Activated T-cell treated with anti-CD3 and anti-CD28 coated beads for 24 hours (primary cell): Measurements from ENCODE around the gene TRRAP.
"Not testable (repeated sequence)": the region's sequence is repeated elsewhere in the genome, so short reads cannot be mapped to it uniquely, and the experiment has no call there.

Experiments used
- DNase-seq: peaks from one replicate; pipeline ENCODE4 v3.0.0-alpha.2; 2020; ENCODE audit warnings: low read depth

TRRAP gene

DNA sequence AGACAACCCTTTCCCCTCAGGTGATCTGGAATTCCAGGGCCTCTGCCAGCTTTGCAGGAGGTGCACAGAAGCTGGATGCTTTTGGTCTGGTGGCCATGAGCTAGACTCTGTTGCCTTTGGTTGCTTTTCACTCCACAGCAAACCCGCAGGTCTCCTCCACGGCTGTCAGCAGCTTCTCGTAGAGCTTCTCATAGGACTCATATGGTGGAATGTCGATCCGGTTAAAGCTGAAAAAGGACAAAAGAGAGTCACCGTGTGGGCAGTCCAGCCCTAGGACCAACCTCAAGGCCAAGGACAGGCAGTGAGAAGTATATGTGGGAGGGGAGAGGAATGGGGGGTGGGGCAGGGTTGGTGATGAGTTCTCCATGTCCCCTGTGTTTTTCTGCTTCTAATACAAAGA lies 152.1 kb downstream of the TRRAP start:
- DNase-seq = no peak

GRCh38 chr7:99030951-99031350 lies 152.6 kb downstream of the TRRAP start:
- DNase-seq = no peak

DNA sequence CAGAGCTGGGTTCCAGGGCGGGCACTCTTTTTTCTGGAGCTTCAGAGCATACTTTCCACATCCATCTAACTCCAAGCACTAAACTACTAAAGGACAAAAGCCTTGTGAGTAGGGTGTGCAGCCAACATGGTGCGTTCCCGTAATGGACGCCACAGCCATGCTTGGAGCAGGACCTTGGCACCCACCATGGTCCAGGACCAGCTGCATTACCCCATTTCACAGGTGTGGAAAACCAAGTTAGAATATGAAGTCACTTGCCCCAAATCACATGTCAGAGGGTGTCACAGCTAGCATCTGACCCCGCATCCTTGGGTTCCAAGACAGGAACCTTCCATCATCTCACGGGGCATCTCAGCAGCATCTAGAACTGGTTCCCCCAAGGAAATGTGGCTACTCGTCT lies 153.2 kb downstream of the TRRAP start:
- DNase-seq = no peak

GRCh38 chr7:99032928-99033327 lies 154.6 kb downstream of the TRRAP start:
- no peak for DNase-seq

GRCh38 chr7:99033765-99034164 lies 155.4 kb downstream of the TRRAP start:
- DNase-seq = no peak

GRCh38 chr7:99034932-99035722 lies 156.8 kb downstream of the TRRAP start:
- DNase-seq = no peak

DNA sequence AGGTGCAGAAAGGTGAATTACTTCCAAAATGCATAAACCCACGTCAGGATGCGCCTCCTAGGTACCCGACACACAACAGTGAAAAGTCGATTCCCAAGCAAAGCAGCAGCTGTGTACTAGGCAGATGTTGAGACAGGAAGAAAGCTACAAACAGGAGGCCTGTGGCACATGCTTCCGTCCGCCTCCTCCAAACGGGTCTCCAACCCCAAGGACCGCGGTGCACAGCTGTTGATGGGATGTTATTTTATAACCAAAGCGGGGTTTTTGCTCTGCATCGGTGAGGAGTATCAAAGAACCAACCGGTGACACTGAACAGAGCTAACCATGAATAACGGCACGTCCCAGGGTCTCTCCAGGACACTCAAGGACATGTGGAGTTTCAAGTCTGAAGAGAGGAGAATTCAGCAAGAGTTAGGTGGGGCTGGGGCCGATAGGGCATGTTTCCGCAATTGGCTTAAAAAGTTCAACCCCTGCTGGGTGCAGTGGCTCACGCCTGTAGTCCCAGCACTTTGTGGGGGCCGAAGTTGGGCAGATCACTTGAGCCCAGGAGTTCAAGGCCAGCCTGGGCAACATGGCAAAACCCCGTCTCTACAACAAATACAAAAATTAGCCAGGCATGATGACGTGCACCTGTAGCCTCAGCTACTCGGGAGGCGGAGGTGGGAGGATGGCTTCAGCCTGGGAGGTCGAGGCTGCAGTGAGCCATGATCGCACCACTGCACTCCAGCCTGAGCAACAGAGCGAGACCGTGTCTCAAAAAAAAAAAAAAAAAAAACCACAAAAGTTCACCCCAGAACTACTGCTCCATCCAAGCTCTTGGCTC lies 157.6 kb downstream of the TRRAP start:
- no peak for DNase-seq

GRCh38 chr7:99036546-99037111 lies 158.3 kb downstream of the TRRAP start:
- no peak for DNase-seq

GRCh38 chr7:99037327-99037940 lies 159.1 kb downstream of the TRRAP start:
- no peak for DNase-seq

DNA sequence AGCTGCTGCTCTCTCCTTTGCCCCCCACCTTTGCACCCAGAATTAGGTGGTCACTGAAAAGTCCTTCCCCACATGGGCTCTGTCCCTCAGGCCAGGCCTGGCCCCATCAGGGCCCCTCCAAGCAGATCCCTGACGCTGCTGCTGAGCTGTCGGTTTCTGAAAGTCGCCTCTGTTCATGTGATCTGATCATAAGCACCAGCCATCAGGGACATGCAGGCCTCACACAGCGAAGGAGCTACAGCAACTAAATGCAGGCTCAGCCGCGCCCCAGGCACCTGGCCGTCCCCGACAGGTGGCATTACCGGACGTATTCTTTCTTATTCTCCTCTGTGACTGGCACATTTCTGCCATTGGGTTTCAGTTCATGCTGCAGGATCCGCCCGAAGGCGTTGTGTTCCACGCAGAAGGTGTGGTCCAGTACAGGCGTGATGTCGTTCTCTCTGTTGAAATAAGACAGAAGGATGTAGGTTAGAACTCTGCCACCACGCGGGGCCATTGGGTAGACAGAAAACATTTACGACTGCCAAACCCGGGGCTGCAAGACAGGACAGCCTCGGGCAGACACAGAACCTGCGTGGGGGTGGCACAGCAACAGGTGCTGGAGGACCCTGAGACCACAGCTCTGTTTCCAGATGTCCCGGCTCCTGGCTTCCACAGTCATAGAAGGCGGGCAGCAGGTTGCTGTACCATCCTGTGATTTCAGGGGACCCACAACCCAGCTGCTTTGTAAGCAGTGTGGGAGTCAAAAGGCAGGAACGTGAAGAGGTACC lies 159.9 kb downstream of the TRRAP start:
- no peak for DNase-seq

GRCh38 chr7:99039384-99039891 lies 161.1 kb downstream of the TRRAP start:
- DNase-seq = no peak

- peak; percentile 39 for DNase-seq
These were observed 162.0 kb downstream of the TRRAP start for GRCh38 chr7:99040104-99040958.

GRCh38 chr7:99041526-99041925 lies 163.2 kb downstream of the TRRAP start:
- no peak for DNase-seq

DNA sequence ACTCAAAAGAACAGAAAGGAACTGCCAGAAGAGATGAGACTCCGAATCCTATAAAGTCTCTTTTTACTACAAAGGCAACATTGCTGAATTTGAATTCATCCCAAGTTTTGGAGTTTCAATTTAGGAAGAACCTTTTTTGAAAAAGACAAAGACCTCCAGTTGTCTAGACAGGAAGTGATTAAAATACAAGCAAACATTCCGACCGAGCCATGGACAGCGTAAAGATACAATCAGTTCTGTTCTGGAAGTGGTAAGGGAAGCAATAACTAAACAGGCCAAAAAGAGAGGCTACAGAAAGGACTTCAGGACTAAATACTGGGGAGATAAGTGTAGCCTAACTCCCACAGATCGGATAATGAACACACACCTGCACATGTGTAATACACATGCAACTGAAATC lies 164.6 kb downstream of the TRRAP start:
- DNase-seq = no peak

GRCh38 chr7:99044858-99045257 lies 166.5 kb downstream of the TRRAP start:
- DNase-seq = not testable (repeated sequence)

DNA sequence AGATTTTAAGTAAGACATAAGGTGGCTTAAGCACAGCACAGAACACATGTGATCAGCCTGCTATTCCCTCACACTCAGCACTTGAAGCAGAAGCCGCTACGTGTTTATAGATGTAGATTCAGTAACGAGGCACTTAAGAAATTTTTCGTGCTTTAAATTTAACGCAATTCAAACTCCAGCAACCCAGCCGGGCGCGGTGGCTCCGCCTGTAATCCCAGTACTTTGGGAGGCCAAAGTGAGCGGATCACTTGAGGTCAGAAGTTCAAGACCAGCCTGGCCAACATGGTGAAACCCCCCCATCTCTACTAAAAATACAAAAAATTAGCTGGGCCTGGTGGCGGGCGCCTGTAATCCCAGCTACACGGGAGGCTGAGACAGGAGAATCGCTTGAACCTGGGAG lies 167.9 kb downstream of the TRRAP start:
- DNase-seq = not testable (repeated sequence)

DNA sequence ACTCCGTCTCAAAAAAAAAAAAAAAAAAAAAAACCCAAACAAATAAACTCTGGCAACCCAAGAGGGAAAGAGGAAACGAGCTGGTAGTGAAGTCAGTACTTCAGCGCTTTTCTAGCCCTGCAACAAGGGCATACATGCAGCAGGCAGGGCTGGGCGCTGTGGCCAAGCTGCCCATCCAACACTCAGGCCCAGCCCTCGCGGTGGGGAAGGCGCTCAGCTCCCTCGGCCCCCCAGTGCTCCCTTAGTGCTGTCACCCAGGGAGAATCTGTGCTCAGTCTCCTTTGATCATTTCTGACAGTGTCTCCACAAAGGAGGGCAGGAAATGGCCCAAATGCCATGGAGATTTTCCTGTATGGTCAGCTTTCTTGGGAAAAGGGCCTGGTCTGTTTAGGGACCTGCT lies 168.4 kb downstream of the TRRAP start:
- DNase-seq = no peak

DNA sequence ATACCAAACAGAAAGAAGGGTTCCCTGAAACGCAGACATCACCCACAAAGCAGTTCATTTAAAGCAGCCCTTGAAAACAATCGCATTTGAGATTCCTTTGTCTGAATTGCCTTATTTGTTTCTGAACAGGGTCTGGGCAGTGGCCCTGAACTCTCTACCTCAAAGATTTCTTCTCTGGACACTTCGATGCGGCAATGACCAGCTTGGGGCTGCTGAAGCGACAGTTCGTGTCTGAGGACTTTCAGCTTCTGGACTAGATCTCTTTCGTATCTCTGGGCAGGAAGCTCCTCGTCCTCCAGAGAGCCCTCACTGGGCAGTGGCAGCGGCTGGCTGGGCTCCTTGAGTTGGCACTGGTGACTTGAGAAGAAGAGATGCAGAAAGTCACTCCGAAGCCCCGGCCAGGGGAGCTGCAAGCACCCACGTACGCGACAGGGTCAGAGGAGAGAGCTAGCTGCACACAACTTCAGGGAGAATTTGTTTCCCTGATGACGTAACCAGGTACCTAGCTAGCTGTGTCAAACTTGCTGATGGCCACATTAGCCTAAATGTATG lies 169.3 kb downstream of the TRRAP start:
- DNase-seq = no peak

DNA sequence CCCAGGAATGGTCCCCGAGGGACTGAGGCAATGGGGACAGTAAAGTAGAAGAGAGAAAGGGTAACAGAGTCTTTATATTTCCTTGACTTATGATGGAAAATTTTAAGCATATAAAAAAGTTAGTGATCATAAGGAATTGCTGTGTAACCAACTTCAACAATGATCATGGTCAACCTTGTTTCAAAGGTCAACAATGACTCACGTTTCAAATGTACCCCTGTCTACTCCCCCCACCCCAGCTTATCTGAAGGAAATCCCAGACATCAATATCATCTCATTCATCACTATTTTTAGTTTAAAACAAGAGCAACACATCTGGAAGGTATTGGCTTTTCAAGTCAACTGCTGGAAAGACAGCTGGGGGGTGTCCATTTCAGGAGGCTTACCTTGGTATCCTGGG lies 172.6 kb downstream of the TRRAP start:
- no peak for DNase-seq

GRCh38 chr7:99054781-99055180 lies 176.4 kb downstream of the TRRAP start:
- no peak for DNase-seq
